Measurements from ENCODE around the gene RAB7A.

DNA sequence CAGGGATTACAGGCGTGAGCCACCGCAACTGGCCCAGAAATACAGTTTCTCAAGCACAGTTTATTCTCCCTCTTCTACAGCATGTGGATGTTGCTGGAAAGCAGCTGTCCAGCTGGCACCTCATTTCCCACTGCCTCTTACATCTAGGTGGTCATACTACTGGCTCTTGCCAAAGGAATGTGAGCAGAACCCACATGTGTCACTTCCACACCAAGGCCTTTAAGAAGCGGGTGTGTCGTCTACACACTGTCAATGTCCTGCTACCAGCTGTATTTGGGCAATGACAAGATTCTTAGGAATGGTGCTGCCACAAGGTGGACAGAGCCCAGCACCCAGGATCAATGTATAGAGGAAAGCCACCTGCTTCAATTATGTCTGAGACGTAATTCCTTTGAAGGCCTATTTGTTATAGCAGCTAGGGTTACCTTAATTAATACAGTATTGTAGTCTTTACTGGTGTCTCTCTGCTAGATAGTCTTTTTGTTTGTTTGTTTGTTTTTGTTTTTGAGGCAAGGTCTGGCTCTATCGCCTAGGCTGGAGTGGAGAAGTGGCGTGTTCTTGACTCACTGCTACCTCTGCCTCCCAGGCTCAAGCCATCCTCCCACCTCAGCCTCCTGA lies 15.1 kb upstream of the RAB7A start:
- no peak for TF ChIP-seq POLR2AphosphoS5 (IDR thresholded peaks at IDR 0.05; ENCODE audit: low read depth)
- TF ChIP-seq, protein P1, sequence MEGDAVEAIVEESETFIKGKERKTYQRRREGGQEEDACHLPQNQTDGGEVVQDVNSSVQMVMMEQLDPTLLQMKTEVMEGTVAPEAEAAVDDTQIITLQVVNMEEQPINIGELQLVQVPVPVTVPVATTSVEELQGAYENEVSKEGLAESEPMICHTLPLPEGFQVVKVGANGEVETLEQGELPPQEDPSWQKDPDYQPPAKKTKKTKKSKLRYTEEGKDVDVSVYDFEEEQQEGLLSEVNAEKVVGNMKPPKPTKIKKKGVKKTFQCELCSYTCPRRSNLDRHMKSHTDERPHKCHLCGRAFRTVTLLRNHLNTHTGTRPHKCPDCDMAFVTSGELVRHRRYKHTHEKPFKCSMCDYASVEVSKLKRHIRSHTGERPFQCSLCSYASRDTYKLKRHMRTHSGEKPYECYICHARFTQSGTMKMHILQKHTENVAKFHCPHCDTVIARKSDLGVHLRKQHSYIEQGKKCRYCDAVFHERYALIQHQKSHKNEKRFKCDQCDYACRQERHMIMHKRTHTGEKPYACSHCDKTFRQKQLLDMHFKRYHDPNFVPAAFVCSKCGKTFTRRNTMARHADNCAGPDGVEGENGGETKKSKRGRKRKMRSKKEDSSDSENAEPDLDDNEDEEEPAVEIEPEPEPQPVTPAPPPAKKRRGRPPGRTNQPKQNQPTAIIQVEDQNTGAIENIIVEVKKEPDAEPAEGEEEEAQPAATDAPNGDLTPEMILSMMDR (IDR thresholded peaks at IDR 0.05; ENCODE audit: insufficient read depth, low read length), result no peak
- no peak for TF ChIP-seq SPI1 (IDR thresholded peaks at IDR 0.05; ENCODE audit: borderline replicate concordance, low read depth)
- TF ChIP-seq GABPA (IDR thresholded peaks at IDR 0.05; ENCODE audit: low read depth), result no peak
- TF ChIP-seq, protein P2, sequence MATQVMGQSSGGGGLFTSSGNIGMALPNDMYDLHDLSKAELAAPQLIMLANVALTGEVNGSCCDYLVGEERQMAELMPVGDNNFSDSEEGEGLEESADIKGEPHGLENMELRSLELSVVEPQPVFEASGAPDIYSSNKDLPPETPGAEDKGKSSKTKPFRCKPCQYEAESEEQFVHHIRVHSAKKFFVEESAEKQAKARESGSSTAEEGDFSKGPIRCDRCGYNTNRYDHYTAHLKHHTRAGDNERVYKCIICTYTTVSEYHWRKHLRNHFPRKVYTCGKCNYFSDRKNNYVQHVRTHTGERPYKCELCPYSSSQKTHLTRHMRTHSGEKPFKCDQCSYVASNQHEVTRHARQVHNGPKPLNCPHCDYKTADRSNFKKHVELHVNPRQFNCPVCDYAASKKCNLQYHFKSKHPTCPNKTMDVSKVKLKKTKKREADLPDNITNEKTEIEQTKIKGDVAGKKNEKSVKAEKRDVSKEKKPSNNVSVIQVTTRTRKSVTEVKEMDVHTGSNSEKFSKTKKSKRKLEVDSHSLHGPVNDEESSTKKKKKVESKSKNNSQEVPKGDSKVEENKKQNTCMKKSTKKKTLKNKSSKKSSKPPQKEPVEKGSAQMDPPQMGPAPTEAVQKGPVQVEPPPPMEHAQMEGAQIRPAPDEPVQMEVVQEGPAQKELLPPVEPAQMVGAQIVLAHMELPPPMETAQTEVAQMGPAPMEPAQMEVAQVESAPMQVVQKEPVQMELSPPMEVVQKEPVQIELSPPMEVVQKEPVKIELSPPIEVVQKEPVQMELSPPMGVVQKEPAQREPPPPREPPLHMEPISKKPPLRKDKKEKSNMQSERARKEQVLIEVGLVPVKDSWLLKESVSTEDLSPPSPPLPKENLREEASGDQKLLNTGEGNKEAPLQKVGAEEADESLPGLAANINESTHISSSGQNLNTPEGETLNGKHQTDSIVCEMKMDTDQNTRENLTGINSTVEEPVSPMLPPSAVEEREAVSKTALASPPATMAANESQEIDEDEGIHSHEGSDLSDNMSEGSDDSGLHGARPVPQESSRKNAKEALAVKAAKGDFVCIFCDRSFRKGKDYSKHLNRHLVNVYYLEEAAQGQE (IDR thresholded peaks at IDR 0.05; ENCODE audit: insufficient replicate concordance, low read depth), result no peak
